Measurements from ENCODE around the gene TEAD4.

Gene TEAD4

DNA sequence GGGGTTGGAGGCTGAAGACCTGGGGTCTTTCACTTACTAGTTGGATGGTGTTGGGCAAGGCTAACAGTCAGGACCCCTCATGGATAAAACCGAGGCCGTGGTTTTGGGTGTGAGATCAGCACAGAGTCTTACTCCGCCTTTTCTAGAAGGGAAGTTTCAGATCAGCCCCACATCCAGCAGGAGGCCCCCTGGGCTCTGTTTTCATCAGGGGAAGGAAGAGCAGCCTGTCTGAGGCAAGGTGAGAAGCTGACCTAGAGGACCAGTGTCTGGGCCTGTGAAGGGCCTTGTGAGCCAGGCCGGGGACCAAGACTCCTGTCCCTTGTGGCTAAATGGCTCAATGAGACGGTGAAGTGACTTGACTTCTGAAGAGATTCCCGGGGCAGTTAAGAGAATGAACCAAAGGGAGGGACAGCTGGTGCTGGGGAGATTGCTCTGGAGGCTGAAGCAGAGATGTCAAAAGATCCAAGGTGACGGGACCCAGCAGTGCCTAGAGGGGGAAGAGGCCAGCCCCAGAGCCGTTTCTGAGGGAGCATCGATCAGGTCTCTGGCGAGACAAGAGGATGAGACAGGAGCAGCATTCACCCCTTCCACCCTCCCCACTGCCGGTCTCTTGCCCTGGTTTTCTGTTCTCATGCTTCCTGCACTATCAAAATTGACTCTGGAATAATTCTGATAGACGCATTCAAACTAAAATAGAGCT lies 77.9 kb downstream of the TEAD4 start:
- Histone ChIP-seq H3K27ac (ENCODE audit: low read length) (no peak overlapping the region), H3K79me2 (ENCODE audit: insufficient read depth, low read length) (no peaks in the 10 kb centered on the region), H3K9ac (ENCODE audit: low read depth, low read length) (no peak overlapping the region), H3K27me3 (ENCODE audit: insufficient read depth, low read length, poor library complexity) (peaks cover 6% of the 10 kb centered on the region), H3K4me2 (ENCODE audit: insufficient read depth, low read length) (no peak overlapping the region), H3K9me3 (ENCODE audit: insufficient read depth, low read length, severe bottlenecking) (no peaks in the 10 kb centered on the region), H2AFZ (ENCODE audit: low read depth, low read length) (no peak overlapping the region), H3K4me1 (ENCODE audit: insufficient read depth, low read length) (no peaks in the 10 kb centered on the region), H4K20me1 (ENCODE audit: insufficient read depth, low read length) (peaks cover 10% of the 10 kb centered on the region; the same call in 1 of the 2 replicates), H3K36me3 (ENCODE audit: insufficient read depth, low read length) (no peaks in the 10 kb centered on the region), H3K4me3 (ENCODE audit: low read depth in 1 of 2, low read length in 2 of 2) (no peak overlapping the region)
- TF ChIP-seq, protein P1, sequence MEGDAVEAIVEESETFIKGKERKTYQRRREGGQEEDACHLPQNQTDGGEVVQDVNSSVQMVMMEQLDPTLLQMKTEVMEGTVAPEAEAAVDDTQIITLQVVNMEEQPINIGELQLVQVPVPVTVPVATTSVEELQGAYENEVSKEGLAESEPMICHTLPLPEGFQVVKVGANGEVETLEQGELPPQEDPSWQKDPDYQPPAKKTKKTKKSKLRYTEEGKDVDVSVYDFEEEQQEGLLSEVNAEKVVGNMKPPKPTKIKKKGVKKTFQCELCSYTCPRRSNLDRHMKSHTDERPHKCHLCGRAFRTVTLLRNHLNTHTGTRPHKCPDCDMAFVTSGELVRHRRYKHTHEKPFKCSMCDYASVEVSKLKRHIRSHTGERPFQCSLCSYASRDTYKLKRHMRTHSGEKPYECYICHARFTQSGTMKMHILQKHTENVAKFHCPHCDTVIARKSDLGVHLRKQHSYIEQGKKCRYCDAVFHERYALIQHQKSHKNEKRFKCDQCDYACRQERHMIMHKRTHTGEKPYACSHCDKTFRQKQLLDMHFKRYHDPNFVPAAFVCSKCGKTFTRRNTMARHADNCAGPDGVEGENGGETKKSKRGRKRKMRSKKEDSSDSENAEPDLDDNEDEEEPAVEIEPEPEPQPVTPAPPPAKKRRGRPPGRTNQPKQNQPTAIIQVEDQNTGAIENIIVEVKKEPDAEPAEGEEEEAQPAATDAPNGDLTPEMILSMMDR (IDR thresholded peaks at IDR 0.05; ENCODE audit: borderline replicate concordance, extremely low read depth, low read length, poor library complexity, severe bottlenecking): no peak
- TF ChIP-seq EZH2 (IDR thresholded peaks at IDR 0.05; ENCODE audit: borderline replicate concordance, low read depth, low read length, severe bottlenecking): no peak
- ATAC-seq (ENCODE audit: insufficient read depth, low read depth) (no peak), DNase-seq (no peak)

DNA sequence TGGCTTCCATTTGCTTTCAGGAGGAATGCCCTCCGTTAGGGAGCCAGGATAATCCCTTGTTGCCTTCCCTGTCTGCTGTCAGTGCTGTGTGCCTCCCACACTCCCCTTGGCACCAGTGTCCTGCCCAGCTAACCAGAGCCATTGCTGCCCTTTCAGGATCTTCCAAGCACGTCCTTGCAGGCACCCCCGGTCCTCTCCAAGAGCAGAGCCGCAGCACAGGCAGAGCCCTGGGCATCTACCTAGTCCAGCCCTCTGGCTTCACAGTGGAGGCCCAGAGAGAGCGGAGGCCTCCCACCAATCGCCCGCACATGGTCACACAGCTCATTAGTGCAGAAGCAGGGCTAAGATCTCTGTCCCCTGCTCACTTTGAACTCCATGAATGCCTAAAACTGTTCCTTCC lies 79.0 kb downstream of the TEAD4 start:
- no peak for ATAC-seq (ENCODE audit: insufficient read depth, low read depth)
- Histone ChIP-seq H3K36me3 (ENCODE audit: insufficient read depth, low read length) (no peaks in the 10 kb centered on the region), H3K4me3 (ENCODE audit: low read depth in 1 of 2, low read length in 2 of 2) (no peak overlapping the region), H3K79me2 (ENCODE audit: insufficient read depth, low read length) (no peaks in the 10 kb centered on the region), H3K27me3 (ENCODE audit: insufficient read depth, low read length, poor library complexity) (peaks cover 6% of the 10 kb centered on the region), H3K4me1 (ENCODE audit: insufficient read depth, low read length) (no peaks in the 10 kb centered on the region), H3K27ac (ENCODE audit: low read length) (no peak overlapping the region), H3K9ac (ENCODE audit: low read depth, low read length) (no peak overlapping the region), H3K4me2 (ENCODE audit: insufficient read depth, low read length) (no peak overlapping the region), H3K9me3 (ENCODE audit: insufficient read depth, low read length, severe bottlenecking) (no peaks in the 10 kb centered on the region), H4K20me1 (ENCODE audit: insufficient read depth, low read length) (peaks cover 10% of the 10 kb centered on the region; the same call in 1 of the 2 replicates), H2AFZ (ENCODE audit: low read depth, low read length) (no peak overlapping the region)
- DNase-seq: no peak
- TF ChIP-seq, protein P1 (IDR thresholded peaks at IDR 0.05; ENCODE audit: borderline replicate concordance, extremely low read depth, low read length, poor library complexity, severe bottlenecking): no peak
- TF ChIP-seq EZH2 (IDR thresholded peaks at IDR 0.05; ENCODE audit: borderline replicate concordance, low read depth, low read length, severe bottlenecking): no peak

DNA sequence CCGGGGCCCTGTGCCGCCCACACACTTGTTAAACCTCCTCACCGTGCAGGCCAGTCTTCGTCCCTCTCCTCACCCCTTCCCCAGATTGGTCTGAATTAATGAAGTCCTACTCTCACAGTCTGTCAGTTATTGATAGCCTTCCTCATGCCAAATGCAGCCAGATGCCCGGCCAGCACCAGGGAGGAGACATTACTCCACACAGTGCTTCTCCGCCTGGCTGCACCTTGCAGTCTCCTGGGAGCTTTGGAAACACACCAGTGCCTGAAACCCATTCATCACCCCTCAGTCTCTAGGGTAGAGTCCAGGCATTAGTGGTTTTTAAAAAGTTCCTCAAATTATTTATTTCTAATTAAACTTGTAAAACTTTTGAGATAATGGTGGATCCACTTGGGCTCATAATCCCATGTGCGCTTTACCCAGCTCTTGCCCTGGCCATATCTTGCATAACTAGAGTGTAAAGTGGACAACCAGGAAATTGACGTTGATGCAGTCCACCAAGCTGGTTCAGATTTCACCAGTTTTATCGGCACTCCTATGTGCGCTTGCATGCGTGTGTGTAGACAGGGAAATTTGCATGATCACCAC lies 79.8 kb downstream of the TEAD4 start:
- ATAC-seq (ENCODE audit: insufficient read depth, low read depth) (no peak), DNase-seq (no peak)
- Histone ChIP-seq H3K4me3 (ENCODE audit: low read depth in 1 of 2, low read length in 2 of 2) (no peak overlapping the region), H3K4me1 (ENCODE audit: insufficient read depth, low read length) (no peaks in the 10 kb centered on the region), H3K27ac (ENCODE audit: low read length) (no peak overlapping the region), H3K4me2 (ENCODE audit: insufficient read depth, low read length) (no peak overlapping the region), H3K27me3 (ENCODE audit: insufficient read depth, low read length, poor library complexity) (peaks cover 6% of the 10 kb centered on the region), H4K20me1 (ENCODE audit: insufficient read depth, low read length) (peaks cover 10% of the 10 kb centered on the region; the same call in 1 of the 2 replicates), H3K79me2 (ENCODE audit: insufficient read depth, low read length) (no peaks in the 10 kb centered on the region), H2AFZ (ENCODE audit: low read depth, low read length) (no peak overlapping the region), H3K36me3 (ENCODE audit: insufficient read depth, low read length) (no peaks in the 10 kb centered on the region), H3K9me3 (ENCODE audit: insufficient read depth, low read length, severe bottlenecking) (no peaks in the 10 kb centered on the region), H3K9ac (ENCODE audit: low read depth, low read length) (no peak overlapping the region)
- TF ChIP-seq, protein P1 (IDR thresholded peaks at IDR 0.05; ENCODE audit: borderline replicate concordance, extremely low read depth, low read length, poor library complexity, severe bottlenecking): no peak
- TF ChIP-seq EZH2 (IDR thresholded peaks at IDR 0.05; ENCODE audit: borderline replicate concordance, low read depth, low read length, severe bottlenecking): no peak
